GM18502 (cell line): Measurements from ENCODE around the gene GSG1L.

Experiments
- ATAC-seq: cut with Tn5 transposase; IDR thresholded peaks from one replicate; pipeline ENCODE4 v1.9.1; 2021; ENCODE audit warnings: mild to moderate bottlenecking; ENCODE audit not compliant: unreplicated experiment, poor library complexity

GSG1L gene

DNA sequence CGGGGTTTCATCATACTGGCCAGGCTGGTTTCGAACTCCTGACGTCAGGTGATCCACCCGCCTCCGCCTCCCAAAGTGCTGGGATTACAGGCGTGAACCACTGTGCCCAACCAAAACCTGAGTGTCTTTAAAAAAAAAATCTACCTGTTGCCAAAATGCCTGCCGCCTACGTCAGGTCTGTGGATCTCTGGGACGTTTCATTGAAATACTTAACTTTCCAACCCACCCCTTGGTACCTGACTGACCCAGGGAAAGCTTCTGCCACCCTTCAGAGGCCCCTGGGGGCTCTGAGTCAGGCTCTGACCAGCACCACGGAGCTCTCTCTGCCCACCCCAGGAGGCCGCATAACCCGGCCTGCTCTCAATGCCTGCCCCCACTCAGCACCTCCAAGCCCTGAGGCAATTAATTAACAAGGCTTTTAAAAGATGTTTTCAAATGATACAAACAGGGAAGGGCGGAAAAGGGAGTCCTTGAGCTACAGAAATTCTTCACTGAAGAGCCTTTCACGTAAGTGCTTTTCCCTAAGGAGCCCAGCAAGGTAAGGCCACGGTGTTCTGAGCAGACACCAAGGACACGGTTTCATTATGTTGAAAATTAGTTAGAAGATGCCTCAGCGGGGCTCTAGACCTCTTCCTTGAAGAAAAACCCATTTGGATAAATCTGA, 29.3 kb upstream of the GSG1L start:
- no peak for ATAC-seq

DNA sequence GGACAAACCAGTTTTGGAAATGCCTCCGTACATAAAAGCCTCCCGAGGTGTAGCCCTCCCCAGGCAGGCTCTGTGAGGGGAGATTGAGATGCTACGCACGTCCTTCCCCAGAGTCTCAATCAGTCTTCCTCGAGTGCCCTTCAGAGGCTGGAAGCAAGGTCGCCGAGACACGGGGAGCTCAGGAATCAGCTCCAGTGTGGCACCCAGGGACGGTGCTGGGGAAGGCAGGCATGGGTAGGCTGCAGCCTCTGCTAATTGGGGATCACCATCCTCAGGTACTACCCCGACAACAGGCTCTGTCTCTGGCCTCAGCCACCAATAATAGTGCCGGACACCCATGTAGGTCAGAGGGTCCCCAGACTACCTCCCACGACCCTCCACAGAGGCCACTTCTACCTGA, 28.1 kb upstream of the GSG1L start:
- no peak for ATAC-seq

DNA sequence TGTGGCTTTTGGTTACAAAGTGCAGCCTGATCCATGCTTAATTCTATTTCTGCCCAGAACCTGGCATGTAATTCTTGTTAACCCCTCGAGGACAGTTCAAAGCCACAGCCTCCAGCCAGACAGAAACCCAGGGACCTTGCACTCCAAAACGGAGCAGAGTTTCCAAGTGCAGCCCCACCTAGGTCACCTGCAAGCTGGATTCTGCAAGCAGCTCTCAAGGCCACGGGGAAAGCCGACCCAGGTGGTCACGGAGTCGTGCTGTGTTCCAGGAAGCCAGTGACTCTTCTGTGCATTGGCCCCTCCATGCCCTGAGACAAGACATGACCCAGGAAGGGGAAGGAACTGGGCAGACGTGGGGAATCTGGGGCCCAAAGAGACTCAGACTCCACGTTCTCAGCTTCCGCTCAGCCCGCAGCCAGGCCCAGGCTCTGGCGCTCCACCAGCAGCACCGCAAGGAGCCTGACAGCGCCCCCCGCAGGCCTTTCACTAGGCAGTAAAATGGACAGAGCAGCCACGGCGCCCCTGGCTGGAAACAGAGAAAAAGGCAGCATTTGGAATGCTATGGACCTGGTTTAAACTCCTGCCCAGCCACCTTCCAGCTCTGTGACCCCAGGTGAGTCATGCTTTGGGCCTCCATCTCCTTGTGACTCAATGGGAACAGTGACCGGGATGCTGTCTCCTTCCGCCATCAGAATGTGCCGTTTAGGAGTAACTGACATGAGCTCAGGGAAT, 27.3 kb upstream of the GSG1L start:
- ATAC-seq: no peak

DNA sequence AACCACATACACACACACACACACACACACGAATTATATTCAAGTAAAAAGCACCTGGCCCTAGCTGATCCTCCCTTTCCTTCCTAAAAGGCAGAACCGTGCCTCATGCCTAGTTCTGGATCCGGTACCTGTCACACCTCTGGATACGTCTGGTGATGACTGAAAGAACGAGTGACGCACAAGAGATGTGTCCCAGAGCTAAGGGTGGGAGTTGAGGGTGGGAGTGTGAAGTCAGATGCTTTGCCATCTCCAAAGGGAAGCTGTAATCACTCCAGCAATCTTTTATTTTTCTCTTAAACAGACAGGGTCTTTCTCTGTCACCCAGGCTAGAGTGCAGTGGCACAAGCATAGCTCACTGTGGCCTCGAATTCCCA, 26.5 kb upstream of the GSG1L start:
- no peak for ATAC-seq

DNA sequence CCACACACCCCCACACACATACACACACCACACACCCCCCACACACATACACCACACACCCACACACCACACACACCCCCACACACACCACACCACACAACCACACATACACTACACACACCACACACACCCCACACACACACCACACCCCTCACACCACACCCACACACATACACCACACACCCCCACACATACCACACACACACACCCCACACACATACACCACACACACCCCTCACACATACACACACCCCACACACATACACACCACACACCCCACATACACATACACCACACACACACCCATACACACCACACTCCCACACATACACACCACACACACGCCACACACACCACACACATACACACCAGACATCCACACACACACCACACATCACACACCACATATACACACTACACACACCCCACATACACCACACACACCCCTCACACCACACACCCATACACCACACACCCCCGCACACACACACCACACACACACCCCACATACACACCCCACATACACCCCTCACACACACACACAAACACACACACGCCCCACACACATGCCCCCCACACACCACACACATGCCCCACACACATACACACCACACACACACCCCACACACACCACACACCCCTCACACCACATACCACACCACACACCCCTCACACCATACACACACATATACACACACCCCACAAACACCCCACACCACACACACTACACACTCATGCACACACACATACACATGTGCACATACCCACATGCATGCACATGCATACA, 25.9 kb upstream of the GSG1L start:
- no peak for ATAC-seq

DNA sequence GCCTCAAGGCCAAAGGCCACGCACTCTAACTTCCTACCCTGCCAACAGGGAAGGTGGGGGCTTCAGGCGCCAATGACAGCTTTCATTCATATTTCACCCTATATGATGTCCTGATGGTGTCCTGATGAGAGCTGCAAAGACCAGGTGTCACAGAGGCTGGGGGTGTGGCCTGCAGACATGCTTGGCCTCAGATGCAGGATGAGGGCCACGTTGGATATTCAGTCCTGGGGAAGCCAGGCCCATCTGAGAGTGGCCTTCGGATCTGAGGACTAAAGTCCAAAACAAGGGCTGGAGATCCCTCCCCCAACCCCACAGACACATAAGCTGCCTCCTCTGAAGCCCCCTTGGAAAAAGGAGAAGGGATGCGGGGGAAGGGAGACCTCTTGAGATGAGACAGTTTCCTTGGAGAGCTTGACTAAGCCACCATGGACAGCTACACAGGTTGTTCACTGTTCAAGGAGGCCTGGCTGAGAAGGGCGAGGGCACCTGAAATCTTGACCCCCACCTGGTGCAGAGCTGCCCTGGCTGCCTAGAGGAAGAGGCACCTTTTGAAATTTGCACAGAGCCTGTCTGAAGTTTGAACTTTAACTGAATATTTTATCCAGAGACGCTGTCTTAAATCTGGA, 24.3 kb upstream of the GSG1L start:
- no peak for ATAC-seq

DNA sequence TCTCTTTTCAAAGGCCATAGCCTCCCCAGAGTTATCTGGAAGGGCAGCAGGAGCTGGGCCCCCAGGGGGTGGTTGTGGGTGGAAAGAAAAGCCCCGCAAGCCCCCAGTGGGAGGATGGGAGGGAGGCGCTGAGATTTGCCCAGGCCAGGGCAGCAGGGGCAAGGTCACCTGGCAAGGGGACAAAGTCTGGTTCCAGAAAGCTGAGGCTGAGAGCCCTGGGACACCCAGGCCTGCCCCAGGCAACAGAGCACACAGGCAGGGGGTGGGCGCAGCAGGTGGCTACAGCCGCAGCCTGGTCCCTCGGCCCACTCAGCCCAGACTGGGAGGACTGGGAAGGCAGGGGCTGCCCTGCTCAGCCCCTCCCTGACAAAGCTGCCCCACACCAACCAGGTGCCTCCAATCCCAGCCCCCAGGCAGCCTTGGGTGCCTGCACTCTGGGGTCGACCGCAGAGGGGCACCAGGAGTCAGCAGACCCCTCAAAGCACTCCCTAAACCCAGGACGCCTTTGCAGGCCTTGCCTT, 23.7 kb upstream of the GSG1L start:
- no peak for ATAC-seq

DNA sequence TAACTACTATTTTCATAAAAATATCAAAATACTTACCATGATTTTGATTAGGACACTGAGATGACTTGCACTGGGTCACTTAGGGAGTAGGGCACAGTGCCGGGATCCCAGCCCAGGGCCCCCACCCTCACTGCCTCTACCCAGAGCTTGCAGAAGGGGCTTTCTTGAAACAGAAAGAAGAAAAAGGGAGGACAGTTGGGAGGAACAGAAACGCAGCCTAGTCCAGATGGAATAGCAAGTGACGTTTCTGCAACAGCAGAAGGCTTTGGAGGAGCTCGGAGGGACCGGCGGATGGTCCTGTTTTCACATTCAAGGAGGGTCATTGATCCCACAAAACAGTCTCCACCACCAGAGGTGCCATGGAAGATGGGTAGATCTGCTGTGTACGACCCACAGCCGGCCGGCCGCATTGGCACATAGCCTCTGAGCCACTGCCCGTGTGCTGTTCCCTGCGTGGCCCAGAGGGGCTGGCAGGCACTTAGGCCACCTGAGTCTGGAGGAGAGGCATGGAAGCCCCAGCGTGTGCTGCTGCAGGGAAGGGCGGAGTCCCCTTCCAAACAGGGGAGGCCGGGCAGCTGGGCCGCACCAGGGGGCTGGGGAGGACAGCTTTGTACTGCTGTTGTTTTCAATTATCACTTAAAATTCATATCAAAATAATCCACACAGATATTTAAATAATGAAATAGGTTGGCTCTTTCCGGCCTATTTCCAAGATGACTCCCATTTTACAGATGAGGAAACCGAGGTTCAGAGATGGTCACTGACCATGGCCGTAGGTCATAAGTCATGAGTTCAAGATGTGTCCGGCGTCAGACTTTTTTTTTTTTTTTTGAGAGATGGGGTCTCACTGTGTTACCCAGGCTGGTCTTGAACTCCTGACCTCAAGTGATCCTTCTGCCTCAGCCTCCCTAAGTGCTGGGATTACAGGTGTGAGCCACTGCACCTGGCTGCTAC, 22.9 kb upstream of the GSG1L start:
- no peak for ATAC-seq

DNA sequence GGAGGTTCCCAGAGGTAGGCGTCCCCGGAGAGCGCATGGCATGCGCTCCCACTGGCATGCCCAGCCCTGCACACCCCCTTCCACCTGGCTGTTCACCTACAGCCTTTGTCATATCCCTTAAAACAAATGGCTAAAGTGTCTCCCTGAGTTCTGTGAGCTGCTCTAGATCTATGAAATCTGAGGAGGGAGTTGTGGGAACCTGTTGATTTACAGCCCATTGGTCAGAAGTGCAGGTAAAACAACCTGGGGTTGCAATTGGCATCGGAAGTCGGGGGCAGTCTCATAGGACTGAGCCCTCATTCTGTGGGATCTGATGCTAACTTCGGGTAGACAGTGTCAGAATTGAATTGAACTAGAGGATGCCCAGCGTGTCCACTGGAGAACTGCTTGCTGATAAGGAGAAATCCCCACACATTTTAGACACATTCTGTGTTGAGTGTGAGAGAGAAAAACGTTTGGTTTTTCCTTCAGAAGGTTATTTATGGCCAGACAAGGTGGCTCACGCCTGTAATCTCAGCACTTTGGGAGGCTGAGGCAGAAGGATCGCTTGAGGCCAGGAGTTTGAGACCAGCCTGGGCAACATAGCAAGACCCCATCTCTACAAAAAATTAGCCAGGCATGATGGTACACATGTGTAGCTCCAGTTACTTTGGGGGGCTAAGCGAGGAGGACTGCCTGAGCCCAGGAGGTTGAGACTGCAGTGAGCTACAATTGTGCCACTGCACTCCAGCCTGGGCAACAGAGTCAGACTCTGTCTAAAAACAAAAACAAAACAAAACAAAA, 22.1 kb upstream of the GSG1L start:
- ATAC-seq: no peak

DNA sequence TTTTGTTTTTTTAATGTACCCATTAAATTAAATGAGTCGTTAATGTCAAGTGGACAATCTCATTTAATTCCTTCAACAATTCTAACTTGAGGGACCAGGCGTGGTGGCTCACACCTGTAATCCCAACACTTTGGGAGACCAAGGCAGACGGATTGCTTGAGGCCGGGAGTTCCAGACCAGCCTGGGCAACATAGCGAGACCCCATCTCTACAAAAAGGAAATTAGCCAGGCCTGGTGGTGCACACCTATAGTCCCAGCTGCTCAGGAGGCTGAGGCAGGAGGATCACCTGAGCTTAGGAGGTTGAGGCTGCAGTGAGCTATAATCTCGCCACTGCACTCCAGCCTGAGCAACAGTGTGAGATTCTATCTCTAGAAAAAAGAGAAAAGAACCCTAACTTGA, 20.7 kb upstream of the GSG1L start:
- ATAC-seq: no peak

DNA sequence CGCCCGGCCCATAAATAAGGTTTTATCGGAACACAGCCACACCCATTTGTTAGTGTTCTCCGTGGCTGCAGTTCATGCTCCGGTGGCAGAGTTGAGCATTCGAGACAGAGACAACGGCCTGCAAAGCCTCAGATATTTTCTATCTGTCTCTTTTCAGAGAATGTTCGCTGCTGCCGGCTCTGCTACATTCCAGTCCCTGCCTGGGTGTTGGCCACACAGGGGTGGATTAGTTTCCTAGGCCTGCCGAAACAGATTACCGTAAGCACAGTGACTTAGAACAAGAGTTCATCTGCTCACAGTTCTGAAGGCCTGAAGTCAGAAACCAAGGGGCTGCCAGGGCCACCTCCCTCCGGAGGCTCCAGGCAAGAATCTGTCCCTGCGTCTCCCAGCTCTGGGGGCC, 19.1 kb upstream of the GSG1L start:
- no peak for ATAC-seq

DNA sequence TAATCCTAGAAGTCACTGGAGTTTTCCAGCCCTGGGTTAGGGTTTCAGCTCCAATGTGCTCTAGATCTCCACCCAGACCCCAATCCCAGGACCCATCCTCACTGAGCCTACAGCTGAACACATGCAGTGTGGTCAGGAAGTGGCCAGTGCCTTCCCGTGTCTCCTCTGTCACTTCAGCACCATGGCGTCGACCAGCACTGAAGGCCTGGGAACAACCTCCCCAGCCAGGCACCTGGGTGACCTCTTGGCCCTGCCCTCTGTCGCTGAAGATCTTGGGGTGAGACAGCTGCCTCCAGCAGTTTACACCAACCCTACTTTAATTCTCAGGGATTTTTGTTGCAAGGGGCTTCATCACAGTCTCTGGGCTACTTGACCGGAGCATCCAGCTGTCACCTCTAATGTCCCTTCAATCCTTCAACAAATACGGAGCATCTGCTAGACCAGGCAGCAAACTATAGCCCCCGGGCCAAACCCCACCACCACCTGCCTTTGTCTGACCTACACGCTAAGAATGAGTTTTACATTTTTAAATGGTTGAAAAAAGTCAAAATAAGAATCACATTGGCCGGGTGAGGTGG, 18.0 kb upstream of the GSG1L start:
- no peak for ATAC-seq

DNA sequence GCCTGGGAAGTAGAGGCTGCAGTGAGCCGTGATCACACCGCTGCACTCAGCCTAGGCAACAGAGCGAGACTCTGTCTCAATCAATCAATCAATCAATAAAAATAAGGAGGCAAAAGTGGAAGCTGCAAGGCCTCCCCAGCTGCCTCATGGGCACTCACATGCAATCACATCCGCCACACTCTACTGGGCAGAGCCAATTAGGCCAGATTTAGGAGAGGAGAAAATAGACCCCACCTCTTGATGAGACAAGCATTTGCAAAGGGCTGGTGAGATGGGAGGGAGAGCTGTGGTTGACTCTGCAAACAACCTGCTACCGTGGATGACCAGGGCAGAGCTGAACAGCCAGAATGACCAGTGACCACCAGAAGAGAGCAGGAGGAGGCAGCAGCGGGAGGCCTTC, 14.7 kb upstream of the GSG1L start:
- no peak for ATAC-seq

DNA sequence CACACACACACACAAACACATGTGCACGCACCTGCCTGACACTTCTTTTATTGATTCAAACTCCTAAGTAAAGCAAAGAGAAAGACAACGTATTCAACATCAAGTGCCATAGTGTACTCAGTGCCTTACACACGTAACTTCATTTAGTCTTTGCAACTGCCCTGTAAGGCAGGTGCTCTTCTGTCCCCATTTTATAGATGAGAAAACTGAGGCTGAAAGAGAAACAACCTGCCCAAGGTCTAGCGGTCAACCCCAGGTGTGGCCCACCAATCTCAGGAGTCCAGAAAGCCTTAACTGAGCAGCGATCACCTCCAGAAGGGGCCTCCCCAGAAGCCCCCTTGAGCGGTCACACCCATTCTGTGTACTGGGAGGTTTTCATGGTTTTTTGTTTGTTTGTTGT, 10.3 kb upstream of the GSG1L start:
- no peak for ATAC-seq

DNA sequence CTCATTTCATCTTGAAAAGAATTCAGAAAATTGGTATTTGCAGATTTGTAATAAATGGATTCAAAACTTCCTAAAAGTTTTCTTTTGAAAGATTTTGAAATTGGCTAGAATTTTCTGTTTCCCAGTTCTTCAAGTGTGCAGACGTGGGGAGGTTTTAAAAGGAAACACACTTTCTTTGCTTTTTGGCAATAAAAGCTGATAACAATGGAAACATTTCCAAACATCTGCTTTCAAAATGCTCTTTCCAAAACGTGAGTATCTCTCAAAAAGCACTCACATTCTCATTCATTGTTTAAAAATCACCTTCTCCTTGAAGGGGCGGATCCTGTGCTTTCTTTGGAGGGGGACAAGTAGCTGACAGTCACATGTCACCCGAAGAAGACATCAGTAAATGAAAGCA, 8.6 kb upstream of the GSG1L start:
- ATAC-seq: no peak

DNA sequence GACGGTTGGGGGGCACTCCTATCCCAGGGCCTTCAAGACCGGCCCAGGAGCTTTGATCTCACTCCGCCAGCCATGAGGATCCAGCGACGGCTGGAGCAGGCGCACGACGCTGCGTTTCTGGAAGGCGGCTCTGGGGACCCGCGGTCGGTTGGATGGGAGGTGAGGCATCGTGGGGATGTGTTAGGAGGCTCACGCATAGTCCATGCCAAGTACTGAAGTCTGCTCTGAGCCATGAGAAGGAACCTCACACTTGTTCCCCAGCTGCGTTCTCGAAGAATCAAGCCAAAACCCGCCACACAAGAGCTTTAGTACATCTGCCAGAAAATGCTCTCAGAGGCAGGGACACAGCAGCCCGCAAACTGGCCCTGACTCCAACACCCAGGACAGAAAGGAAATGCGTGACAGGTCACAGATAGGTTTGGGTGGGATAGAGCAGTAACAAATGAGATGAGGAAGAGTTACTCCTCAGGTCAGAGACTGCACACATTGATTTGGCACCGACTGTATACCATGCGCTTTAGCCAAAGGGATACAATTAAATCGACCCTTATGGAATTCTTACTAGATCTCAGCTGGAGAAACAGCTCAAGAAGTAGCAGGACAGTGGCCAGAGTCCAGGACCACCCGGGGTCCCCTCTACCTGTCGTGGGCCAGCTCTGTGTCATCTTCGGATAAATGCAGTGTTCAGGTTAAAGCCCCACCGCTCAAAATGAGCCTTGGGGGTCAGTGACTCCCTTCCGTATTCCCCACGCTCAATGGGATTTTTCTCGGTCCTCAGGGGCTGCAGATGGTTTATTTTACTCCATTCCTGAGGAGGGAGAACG, 6.7 kb upstream of the GSG1L start:
- ATAC-seq: no peak

DNA sequence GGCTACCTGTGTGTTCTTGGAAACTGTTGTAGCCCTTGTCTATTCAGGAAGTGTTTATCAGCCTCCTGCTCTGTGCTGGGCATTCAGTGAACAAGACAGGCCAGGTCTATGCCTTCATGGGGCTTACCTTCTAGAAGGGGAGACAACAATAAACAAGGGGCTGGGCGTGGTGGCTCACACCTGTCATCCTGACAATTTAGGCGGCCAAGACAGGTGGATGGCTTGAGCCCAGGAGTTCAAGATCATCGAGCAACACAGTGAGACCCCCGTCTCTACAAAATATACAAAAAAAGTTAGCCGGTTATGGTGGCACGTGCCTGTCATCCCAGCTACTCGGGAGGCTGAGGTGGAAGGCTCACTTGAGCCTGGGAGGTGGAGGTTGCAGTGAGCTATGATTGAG, 5.5 kb upstream of the GSG1L start:
- ATAC-seq: no peak
